Measurements from ENCODE around the gene CAPN5.

Gene CAPN5

DNA sequence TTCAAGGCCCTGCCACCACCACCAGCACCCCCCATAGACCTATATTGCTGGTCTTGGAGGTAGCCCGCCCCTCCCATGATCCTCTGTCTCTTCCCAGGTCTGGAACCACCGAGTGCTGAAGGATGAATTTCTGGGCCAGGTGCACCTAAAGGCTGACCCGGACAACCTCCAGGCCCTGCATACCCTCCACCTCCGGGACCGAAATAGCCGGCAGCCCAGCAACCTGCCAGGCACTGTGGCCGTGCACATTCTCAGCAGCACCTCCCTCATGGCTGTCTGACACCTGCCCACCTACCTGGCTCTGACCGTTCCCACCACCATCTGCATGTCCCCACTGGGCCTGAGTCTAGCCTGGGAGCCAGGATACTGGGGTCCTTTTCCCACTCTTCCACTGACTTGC lies 56.8 kb downstream of the CAPN5 start:
- DNase-seq (ENCODE audit: low spot score) = no peak
- Histone ChIP-seq H3K4me3 (no peak overlapping the region), H3K27ac (no peak overlapping the region)
- TF ChIP-seq, protein P1, sequence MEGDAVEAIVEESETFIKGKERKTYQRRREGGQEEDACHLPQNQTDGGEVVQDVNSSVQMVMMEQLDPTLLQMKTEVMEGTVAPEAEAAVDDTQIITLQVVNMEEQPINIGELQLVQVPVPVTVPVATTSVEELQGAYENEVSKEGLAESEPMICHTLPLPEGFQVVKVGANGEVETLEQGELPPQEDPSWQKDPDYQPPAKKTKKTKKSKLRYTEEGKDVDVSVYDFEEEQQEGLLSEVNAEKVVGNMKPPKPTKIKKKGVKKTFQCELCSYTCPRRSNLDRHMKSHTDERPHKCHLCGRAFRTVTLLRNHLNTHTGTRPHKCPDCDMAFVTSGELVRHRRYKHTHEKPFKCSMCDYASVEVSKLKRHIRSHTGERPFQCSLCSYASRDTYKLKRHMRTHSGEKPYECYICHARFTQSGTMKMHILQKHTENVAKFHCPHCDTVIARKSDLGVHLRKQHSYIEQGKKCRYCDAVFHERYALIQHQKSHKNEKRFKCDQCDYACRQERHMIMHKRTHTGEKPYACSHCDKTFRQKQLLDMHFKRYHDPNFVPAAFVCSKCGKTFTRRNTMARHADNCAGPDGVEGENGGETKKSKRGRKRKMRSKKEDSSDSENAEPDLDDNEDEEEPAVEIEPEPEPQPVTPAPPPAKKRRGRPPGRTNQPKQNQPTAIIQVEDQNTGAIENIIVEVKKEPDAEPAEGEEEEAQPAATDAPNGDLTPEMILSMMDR (IDR thresholded peaks at IDR 0.05) = no peak

DNA sequence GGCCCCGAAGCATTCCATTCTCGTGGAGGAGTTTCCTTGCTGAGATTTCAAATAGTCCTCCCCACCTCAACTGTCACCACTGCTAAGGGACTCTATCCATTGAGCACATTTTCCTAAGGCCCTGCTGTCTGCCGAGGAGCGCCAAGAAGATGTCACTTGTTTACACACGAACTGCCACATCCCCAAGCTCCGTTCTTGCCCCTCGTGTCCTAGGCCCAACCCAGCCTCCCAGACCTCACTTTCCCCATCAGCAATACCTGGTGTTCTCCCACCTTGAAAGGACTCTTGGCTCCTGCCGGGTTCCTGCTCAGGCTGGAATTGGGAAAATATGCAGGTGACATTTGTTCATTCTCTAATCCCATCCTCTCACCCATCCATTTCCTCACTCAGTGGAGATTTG lies 57.3 kb downstream of the CAPN5 start:
- DNase-seq (ENCODE audit: low spot score) = no peak
- no peak overlapping the region for H3K4me3 ChIP-seq
- TF ChIP-seq, protein P1 (IDR thresholded peaks at IDR 0.05) = no peak
- no peak overlapping the region for H3K27ac ChIP-seq

DNA sequence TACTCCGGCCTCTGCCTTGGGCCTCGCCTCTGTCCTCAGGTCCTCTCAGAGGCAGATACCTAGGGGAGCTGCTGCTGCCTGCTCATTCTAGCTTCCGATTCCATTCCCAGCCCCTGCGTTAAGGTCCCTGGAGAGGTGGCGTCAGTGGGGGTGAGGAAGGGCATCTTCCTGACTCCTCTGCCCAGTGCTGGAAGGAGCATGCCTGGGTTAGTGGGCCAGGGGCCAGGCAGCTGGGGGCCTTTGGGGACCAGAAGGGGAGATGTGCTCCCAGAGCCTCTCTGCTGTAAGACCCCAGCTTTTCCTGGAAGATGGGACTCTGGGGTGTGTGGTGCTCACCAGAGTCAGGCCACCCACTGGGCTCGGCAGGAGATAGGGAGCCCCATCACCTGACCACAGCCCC lies 57.7 kb downstream of the CAPN5 start:
- H3K4me3 ChIP-seq = no peak overlapping the region
- no peak overlapping the region for H3K27ac ChIP-seq
- no peak for DNase-seq (ENCODE audit: low spot score)
- TF ChIP-seq, protein P1 (IDR thresholded peaks at IDR 0.05) = no peak

DNA sequence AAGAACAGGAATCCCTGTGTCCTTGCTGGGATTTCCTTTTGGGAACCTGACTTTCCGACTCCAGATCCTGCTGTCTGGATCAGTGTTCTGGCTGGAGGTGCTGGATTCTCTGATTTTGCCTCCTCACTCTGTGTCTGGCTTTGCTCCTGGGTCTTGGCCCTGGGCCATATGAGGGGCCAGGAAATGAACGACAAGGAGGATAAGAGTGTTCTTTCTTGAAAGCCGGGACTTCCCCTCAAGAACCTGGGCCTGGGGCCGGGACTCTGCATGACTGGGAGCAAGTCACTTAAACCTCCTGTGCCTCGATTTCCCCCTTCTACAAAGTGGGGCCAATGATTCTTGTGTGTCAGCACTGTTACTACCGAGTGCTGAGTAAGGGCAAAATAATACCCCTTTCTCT lies 58.4 kb downstream of the CAPN5 start:
- no peak for DNase-seq (ENCODE audit: low spot score)
- TF ChIP-seq, protein P1 (IDR thresholded peaks at IDR 0.05) = no peak
- H3K27ac ChIP-seq = no peak overlapping the region
- no peak overlapping the region for H3K4me3 ChIP-seq

GRCh38 chr11:77125695-77126094 lies 58.9 kb downstream of the CAPN5 start:
- H3K4me3 ChIP-seq = no peak overlapping the region
- no peak overlapping the region for H3K27ac ChIP-seq
- DNase-seq (ENCODE audit: low spot score) = no peak
- TF ChIP-seq, protein P1 (IDR thresholded peaks at IDR 0.05) = no peak

DNA sequence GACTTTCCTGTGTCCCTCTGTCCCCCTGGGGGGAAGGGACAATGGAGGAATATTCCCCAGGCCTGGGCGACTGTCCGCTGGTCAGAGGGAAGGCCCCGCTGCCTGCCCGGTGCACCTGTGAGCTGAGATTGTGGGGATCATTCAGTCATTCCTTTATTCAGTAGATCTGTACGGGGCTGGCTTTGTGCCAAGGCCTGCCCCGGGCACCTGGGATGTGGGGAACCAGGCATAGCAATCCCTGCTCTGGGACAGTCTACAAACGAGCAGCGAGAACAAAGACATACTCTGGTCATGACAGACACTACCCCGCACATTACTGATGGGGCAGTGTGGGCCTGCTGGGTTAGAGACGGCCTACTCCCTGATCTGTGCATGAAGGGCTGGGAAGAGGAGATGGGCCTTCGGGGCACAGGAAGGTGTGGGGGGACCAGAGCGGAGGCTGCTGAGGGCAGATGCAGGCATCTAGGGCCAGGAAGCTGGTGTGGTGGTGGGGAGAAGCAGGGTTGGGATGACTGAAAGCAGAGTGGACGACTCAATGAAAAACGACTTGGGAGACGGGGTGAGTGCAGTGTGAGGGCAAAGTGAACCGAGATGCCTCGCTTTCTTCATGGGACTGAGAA lies 59.5 kb downstream of the CAPN5 start:
- TF ChIP-seq, protein P1 (IDR thresholded peaks at IDR 0.05) = no peak
- no peak for DNase-seq (ENCODE audit: low spot score)
- H3K4me3 ChIP-seq = no peak overlapping the region
- H3K27ac ChIP-seq = no peak overlapping the region

DNA sequence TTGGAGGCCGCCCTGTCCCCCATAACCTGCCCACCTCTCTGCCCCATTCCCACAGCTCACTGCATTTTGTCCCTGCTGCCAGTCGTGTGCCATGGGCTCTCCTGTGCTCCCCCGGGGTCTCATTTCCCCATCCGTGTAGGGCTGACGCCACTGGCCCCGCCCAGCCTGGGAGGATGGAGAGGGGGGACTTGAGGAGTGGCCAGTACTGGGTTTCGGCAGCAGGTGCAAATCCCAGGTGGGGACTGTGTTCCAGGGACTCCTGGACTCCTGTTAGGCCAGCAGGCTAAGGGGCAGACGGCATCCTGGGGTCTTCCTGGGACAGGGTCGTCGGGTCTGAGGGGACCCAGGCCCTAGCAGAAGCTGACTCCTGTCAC lies 60.1 kb downstream of the CAPN5 start:
- TF ChIP-seq, protein P1 (IDR thresholded peaks at IDR 0.05) = no peak
- H3K27ac ChIP-seq = no peak overlapping the region
- H3K4me3 ChIP-seq = peak overlapping the region; percentile 66
- DNase-seq (ENCODE audit: low spot score) = no peak
